ENCODE measurements around the gene ACTR3C. TPM values are rescaled to one million over a fixed set of nuclear protein-coding genes. Genes with fewer than 3 reads are reported as not detected.

The ACTR3C gene
- total and polyA plus RNA-seq, 10 of the 15 experiments (the other 5 are each of a cell fraction or from before 2014, with no cell fraction given) = 2.0 to 10.2 (median 6.3) TPM

DNA sequence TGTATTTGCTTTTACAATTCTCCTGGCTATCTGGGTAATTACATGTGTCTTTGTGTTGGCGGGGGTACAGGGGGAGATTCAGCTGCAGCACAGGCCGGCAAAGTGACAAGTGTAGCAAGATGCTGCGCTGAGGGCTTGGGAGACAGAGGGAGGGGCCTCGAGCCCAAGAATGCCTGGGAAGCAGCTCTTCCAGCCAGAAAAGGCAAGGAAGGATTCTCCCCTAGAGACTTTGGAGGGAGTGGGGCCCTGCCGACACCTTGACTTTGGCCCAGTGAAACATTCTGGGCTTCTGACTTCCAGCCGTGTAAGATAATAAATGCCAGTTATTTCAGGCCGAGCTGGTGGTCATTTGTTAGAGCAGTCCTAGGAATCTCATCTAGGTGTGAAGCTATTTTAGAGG lies 38.1 kb upstream of the ACTR3C start:
- POLR2A ChIA-PET = interaction anchor here (1.2 to 1.8 kb wide), 2 partner anchors 16 to 22 kb away, joined by 4 to 8 read pairs; no protein-coding TSS in a partner anchor
- no peak for FAIRE-seq

More for the DNA sequence above, 38.1 kb upstream of the ACTR3C start:
- H3K27ac ChIP-seq (ENCODE audit: control insufficient read depth, insufficient read depth) = no peak overlapping the region
- in situ Hi-C loops (cut with MboI) (loop anchor here (5.0 kb wide), 1 partner anchor 51 kb away; no protein-coding TSS in a partner anchor), intact Hi-C loops (cut with micrococcal nuclease; ENCODE audit: unreplicated experiment) (no loop called here)
- no peaks in the 10 kb centered on the region for H3K27me3 ChIP-seq (replicated peaks in 1 of 2; ENCODE audit: control insufficient read depth in 2 of 2, insufficient read depth in 2 of 2, low read length in 1 of 2)
- peaks cover 31% of the 10 kb centered on the region for H3K4me1 ChIP-seq (ENCODE audit: control insufficient read depth, insufficient read depth, low read length)
- no peak overlapping the region for H2AFZ ChIP-seq (ENCODE audit: control insufficient read depth, low read depth, low read length)
- H3K9me3 ChIP-seq (replicated peaks; ENCODE audit: control insufficient read depth, insufficient read depth, low read length) = no peaks in the 10 kb centered on the region
- no peak for ATAC-seq
- 86% methylated on average over 7 of the region's 7 CpGs for WGBS (ENCODE audit: insufficient coverage, insufficient replicate concordance, low lambda C conversion rate, missing lambda C conversion rate)
- H3K9ac ChIP-seq (ENCODE audit: control insufficient read depth, insufficient read depth, low read length) = no peak overlapping the region
- no peak for TF ChIP-seq CBX3 (IDR thresholded peaks at IDR 0.05; ENCODE audit: borderline replicate concordance, low read depth)
- TF ChIP-seq YY1 (IDR thresholded peaks at IDR 0.05; ENCODE audit: low read depth, low read length) = no peak
- TF ChIP-seq ZNF217 (IDR thresholded peaks at IDR 0.05) = no peak
- TF ChIP-seq YBX1 (IDR thresholded peaks at IDR 0.05) = no peak
- TF ChIP-seq, protein P1, sequence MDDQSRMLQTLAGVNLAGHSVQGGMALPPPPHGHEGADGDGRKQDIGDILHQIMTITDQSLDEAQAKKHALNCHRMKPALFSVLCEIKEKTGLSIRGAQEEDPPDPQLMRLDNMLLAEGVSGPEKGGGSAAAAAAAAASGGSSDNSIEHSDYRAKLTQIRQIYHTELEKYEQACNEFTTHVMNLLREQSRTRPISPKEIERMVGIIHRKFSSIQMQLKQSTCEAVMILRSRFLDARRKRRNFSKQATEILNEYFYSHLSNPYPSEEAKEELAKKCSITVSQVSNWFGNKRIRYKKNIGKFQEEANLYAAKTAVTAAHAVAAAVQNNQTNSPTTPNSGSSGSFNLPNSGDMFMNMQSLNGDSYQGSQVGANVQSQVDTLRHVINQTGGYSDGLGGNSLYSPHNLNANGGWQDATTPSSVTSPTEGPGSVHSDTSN (IDR thresholded peaks at IDR 0.05; ENCODE audit: insufficient replicate concordance, low read depth, low read length) = no peak
- no peak for TF ChIP-seq SUZ12 (IDR thresholded peaks at IDR 0.05; ENCODE audit: unreplicated experiment)
- TF ChIP-seq NR2C1 (IDR thresholded peaks at IDR 0.05) = no peak
- TF ChIP-seq HDGF (IDR thresholded peaks at IDR 0.05) = no peak
- TF ChIP-seq LARP7 (IDR thresholded peaks at IDR 0.05) = no peak
- TF ChIP-seq, protein P2, sequence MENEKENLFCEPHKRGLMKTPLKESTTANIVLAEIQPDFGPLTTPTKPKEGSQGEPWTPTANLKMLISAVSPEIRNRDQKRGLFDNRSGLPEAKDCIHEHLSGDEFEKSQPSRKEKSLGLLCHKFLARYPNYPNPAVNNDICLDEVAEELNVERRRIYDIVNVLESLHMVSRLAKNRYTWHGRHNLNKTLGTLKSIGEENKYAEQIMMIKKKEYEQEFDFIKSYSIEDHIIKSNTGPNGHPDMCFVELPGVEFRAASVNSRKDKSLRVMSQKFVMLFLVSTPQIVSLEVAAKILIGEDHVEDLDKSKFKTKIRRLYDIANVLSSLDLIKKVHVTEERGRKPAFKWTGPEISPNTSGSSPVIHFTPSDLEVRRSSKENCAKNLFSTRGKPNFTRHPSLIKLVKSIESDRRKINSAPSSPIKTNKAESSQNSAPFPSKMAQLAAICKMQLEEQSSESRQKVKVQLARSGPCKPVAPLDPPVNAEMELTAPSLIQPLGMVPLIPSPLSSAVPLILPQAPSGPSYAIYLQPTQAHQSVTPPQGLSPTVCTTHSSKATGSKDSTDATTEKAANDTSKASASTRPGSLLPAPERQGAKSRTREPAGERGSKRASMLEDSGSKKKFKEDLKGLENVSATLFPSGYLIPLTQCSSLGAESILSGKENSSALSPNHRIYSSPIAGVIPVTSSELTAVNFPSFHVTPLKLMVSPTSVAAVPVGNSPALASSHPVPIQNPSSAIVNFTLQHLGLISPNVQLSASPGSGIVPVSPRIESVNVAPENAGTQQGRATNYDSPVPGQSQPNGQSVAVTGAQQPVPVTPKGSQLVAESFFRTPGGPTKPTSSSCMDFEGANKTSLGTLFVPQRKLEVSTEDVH (IDR thresholded peaks at IDR 0.05; ENCODE audit: low read depth, partially characterized antibody) = no peak
- TF ChIP-seq, protein P3, sequence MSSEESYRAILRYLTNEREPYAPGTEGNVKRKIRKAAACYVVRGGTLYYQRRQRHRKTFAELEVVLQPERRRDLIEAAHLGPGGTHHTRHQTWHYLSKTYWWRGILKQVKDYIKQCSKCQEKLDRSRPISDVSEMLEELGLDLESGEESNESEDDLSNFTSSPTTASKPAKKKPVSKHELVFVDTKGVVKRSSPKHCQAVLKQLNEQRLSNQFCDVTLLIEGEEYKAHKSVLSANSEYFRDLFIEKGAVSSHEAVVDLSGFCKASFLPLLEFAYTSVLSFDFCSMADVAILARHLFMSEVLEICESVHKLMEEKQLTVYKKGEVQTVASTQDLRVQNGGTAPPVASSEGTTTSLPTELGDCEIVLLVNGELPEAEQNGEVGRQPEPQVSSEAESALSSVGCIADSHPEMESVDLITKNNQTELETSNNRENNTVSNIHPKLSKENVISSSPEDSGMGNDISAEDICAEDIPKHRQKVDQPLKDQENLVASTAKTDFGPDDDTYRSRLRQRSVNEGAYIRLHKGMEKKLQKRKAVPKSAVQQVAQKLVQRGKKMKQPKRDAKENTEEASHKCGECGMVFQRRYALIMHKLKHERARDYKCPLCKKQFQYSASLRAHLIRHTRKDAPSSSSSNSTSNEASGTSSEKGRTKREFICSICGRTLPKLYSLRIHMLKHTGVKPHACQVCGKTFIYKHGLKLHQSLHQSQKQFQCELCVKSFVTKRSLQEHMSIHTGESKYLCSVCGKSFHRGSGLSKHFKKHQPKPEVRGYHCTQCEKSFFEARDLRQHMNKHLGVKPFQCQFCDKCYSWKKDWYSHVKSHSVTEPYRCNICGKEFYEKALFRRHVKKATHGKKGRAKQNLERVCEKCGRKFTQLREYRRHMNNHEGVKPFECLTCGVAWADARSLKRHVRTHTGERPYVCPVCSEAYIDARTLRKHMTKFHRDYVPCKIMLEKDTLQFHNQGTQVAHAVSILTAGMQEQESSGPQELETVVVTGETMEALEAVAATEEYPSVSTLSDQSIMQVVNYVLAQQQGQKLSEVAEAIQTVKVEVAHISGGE (CRISPR knock-in tag; IDR thresholded peaks at IDR 0.05) = no peak
- no peak for TF ChIP-seq POLR2A (IDR thresholded peaks at IDR 0.05; ENCODE audit: low read depth, low read length)
- TF ChIP-seq MYB (IDR thresholded peaks at IDR 0.05; ENCODE audit: borderline replicate concordance, low read depth, low read length) = no peak
- TF ChIP-seq, protein P4, sequence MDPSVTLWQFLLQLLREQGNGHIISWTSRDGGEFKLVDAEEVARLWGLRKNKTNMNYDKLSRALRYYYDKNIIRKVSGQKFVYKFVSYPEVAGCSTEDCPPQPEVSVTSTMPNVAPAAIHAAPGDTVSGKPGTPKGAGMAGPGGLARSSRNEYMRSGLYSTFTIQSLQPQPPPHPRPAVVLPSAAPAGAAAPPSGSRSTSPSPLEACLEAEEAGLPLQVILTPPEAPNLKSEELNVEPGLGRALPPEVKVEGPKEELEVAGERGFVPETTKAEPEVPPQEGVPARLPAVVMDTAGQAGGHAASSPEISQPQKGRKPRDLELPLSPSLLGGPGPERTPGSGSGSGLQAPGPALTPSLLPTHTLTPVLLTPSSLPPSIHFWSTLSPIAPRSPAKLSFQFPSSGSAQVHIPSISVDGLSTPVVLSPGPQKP (IDR thresholded peaks at IDR 0.05; ENCODE audit: low read depth, low read length) = no peak
- no peak for TF ChIP-seq SMAD5 (IDR thresholded peaks at IDR 0.05; ENCODE audit: low read depth)
- no peak for TF ChIP-seq TCF3 (IDR thresholded peaks at IDR 0.05; ENCODE audit: borderline replicate concordance, insufficient read depth, low read depth, low read length)
- no peak for TF ChIP-seq NR2C2 (IDR thresholded peaks at IDR 0.05; ENCODE audit: borderline replicate concordance, control insufficient read depth, insufficient read length, low read depth)
- TF ChIP-seq SMAD1 (IDR thresholded peaks at IDR 0.05; ENCODE audit: low read depth, partially characterized antibody) = no peak
- ChIA-PET RAD21 (ENCODE audit: unreplicated experiment) (interaction anchor here (1.6 kb wide), 1 partner anchor 45 kb away, joined by 4 read pairs; no protein-coding TSS in a partner anchor), CTCF (interaction anchor here (0.6 to 1.1 kb wide), 4 partner anchors 8 to 394 kb away, joined by 3 to 5 read pairs (median 3); no protein-coding TSS in a partner anchor), SMC1A (ENCODE audit: uncharacterized antibody, unreplicated experiment) (interaction anchor here (1.4 to 2.7 kb wide), 3 partner anchors 16 to 45 kb away, joined by 5 to 12 read pairs (median 9); no protein-coding TSS in a partner anchor)
- no peak overlapping the region for H3K4me3 ChIP-seq
- no peak for DNase-seq (ENCODE audit: low read depth, low spot score)
- BruUV-seq (replicated peaks) = no TSS peak
- no peaks in the 10 kb centered on the region for H3K36me3 ChIP-seq (ENCODE audit: control insufficient read depth in 2 of 2, insufficient read depth in 2 of 2, low read length in 1 of 2)
- H3K79me2 ChIP-seq (ENCODE audit: control insufficient read depth, insufficient read depth, low read length) = no peaks in the 10 kb centered on the region
- H4K20me1 ChIP-seq (ENCODE audit: control insufficient read depth, insufficient read depth) = no peaks in the 10 kb centered on the region
- no peak overlapping the region for H3K4me2 ChIP-seq (ENCODE audit: control insufficient read depth, insufficient read depth)
